ENCODE data around the gene MRPS6.

GRCh38 chr21:34156957-34157356 is 83.6 kb downstream of the MRPS6 start:
- no peak for TF ChIP-seq POLR2A (IDR thresholded peaks at IDR 0.05; ENCODE audit: low read depth, low read length)
- no peak for TF ChIP-seq TAF1 (IDR thresholded peaks at IDR 0.05; ENCODE audit: low read depth, low read length)
